NCI-H446 (cell line): ENCODE measurements around the gene ZNF502.
"Not testable (repeated sequence)": the region's sequence is repeated elsewhere in the genome, so short reads cannot be mapped to it uniquely, and the experiment has no call there.

ENCODE experiments used
- DNase-seq, 2 experiments: peaks; one replicate each; lab custom pipeline; 2025; lab: John Stamatoyannopoulos, UW

Gene ZNF502

DNA sequence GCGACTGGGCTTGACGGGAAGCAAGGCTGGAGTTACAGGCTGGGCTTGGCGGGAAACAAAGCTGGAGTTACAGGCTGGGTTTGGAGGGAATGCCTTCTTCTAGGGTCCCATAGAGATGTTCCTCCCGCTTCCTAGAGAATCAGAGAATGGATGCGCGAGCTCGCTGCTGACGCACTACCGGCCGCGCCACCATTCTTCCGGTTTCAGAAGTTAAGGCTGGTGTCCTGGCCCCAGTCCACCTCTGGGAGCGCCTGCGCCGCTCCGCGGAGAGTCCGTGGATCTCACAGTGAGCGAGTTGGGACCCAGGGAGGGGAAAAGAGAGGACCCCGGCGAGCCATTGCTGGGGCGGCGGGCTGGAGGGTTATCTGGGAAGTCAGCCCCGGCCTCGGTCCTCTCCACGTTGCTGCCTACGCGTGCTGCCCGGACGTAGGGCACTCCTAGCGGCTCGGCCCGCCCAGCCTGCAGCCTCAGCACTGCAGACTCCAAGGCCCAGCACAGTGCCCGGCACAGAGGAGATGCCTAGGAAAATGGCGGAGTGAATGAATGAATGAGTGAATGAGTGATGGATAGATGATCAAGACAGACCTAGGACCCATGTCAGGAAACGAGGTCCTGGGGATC is at the start of gene ZNF502:
ZNF502 (plus strand) TSS at position 206 of the 621 bp plus-strand sequence. CDS start 7,602 bp downstream, outside the sequence.
- peak; percentile 57 to 77 for DNase-seq

DNA sequence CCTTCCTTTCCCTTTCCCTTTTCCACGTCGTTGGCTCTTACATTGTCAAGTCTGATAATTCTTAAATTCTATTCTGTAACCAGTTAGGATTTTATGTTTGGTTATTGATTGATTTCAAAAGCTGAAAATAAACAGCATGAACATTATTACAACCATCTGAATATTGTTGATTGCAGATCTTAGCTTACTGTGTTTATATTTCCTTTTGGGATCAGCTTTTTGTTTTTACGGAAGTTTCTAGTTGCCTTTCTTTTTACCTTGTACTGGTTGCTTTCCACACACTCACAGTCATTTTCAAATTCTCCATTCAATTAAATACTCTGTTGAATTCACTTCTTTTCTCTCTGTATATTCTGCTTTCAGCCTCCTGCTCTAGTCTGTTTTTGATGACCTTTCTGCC is 47.3 kb upstream of the ZNF502 start:
- no peak for DNase-seq

DNA sequence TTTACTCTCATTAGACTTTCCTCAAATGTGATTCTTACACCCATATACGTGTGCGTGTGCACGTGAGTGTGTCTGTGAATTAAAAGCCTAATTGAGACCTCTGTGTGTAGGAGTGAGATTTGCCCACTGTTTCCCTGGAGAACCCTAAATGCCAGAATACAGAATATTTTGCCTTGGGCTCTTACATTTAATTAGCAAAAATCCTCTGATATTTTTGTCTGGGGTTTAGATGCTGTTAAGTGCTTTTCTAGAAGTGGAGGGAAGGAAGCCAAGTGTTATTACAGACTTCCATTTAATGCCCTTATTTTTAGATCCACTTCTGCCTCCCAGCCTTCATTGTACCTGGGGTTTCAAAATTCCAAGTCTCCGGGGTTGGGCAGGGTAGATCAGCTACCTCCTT is 46.1 kb upstream of the ZNF502 start:
- DNase-seq, result no peak

DNA sequence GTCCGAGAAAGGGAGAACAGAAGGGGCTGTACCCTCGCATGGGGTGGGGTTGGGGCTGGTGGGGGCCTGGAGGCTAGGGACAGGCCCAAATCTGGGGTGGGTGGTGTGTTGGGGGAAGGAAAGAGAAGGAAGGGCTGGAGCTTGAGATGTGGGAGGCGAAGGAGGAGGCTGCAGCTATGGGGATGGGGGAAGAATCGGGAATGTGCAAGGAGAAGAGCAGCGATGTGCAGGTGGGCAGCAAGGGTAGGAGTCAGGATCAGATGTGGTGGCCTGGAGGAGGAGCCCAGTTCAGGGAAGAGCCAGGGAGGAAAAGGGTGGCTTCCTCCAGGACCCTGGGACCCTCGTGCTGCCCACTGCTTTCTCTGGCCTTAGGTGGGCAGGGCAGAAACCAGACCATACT is 42.7 kb upstream of the ZNF502 start:
- no peak for DNase-seq

DNA sequence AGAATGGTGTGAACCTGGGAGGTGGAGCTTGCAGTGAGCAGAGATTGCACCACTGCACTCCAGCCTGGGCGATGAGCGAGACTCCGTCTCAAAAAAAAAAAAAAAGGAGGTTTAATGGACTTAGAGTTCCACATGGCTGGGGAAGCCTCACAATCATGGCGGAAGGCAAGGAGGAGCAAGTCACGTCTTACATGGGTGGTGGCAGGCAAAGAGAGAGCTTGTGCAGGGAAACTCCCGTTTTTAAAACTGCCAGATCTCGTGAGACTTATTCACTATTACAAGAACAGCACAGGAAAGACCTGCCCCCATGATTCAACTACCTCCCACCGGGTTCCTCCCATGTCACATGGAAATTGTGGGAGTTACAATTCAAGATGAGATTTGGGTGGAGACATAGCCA is 39.0 kb upstream of the ZNF502 start:
- not testable (repeated sequence) for DNase-seq

DNA sequence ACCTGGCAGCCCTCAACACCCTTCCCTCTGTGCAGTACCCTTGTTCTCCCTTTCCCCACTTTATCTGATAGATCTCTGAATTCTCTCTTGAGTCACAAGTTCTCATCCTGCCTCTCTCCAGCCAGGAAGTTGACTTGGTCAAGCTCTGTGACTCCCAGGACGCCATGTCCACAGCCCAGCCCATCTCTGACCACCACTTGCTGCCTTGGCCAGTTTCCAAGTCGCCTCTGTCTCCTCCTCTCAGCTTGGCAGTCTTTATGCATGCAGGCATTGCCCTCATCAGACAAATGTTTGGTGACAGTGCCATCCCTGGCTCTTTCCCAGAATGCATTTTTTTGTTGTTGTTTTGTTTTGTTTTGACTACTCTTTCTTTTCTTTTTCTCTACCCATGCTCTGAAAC is 38.2 kb upstream of the ZNF502 start:
- DNase-seq, result no peak

DNA sequence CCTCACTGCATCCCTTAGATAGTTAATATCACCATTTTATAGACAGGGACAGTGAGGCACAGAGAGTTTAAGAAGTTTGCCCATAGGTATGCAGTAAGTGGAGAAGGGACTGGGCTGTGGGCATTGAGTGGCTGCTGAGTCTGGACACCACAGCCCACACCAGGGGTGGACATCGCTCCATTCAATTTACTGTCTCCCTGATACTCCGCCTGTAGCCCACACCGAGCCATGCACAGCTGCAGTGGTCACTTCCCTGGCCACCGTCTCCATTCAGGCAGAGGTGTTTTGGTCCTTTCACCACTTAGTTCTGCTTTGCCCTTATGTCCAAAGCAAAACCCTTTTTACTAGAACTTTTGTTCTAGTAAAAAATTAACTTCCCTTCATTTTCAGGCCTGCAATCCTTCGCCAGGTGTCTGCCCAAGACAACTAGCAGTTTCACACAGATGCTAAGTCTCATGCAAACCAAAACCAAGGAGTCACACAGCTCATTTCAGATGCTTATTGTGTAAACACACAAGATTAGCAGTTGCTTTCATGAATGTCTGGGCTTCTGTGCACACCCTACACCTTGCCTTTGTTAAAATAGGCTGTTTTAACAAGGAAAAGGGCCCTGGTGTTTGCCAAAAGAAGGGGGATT is 33.9 kb upstream of the ZNF502 start:
- no peak for DNase-seq

DNA sequence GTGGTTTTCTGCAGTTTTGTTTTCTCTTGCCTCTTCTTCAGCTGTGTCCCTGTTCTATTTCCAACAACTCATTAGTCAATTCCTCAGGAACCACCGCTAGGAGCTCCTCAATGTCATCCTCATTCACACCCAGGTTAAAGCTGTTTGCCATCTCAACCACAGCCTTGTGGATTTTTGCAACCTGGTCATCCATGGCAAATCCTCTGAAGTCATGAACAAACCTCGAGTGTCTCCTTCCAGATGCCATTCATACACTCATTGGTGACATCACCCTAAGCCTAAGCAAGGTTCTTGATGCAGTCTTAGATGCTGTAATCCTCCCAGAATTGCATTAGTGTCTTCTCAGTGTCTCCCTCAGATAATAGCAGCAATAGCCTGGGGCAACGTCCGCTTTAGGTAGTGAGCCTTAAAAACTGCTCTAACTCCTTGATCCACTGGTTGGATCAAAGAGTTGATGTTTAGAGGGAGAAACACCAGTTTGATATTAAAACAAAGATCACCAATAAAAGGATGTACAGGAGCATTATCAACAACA is 31.5 kb upstream of the ZNF502 start:
- no peak for DNase-seq

DNA sequence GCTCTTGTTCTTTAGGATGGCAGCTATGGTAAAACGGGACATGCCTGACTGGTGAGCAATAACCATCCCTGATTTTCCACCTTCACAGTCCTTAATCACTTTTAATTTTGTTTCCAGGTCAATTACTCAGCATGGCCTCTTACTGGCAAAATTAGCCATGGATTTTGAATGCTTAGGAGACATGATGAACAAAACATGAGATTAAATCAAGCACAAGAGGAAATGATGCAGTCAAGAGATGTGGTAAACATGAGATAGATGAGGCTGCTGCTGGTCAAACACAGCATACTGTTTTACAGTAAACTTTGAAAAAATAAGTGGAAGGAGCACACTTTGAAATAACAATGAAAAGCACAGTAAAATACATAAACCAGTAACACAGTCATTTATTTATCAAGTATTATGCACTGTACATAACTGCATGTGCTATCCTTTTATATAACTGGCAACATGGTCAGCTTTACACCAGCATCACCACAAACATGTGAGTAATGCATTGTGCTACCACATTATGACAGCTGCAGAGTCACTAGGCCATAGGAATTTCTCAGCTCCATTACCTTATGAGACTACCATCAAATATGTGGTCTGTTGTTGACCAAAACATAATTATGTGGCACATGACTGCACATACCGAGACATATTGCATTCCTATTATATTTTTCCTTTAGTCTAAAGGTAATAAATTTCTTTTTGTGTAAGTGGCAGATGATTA is 30.1 kb upstream of the ZNF502 start:
- DNase-seq, result no peak

DNA sequence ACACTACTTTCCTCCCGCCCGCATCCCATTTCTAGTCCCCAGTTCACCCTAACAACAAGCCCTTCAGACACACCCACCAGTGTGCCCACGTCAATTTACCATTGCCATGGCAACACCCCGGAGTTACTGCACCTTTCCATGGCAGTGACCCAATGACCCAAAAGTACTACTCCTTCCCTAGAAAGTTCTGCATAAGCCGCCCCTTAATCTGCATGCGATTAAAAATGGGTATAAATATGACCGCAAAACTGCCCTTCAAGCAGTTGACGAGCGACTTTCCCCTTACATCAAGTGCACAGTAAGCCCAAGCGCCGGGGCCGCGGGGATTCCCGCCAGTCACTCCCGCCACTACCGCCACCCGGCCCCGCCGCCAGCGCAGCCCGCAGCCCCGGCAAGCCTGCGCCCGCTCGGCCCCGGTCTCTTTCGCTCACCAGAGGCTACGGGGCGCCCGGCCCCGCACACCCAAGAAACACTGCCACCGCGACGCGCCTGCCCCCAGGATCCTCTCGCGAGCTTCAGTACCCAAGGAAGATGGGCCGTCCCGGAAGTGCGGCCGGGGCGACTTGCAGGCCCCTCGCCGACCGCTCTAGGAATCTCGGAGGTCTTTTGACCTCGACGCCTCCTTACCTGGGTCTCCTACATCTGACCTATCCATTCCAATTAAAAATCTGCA is 27.2 kb upstream of the ZNF502 start:
- peak; percentile 12 to 70 for DNase-seq

DNA sequence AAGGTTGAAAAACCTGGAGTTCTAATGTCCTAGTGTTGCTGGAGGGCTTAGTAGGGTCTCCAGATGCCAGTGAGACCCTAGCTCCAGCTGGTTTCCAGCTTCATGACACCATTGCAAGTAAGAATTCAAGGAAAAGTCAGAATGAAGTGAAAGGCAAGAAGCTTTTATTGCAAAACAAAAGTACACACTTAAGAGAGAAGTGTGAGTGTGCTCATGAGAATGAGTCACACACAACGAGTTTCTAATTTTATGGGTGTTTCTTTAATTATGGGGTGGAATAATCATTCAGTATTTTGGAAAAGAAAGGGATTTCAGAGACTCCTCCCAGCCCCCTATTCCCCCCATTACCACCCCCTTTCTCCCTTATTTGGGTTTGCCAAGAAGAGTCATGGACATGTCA is 24.6 kb upstream of the ZNF502 start:
- DNase-seq, result no peak

DNA sequence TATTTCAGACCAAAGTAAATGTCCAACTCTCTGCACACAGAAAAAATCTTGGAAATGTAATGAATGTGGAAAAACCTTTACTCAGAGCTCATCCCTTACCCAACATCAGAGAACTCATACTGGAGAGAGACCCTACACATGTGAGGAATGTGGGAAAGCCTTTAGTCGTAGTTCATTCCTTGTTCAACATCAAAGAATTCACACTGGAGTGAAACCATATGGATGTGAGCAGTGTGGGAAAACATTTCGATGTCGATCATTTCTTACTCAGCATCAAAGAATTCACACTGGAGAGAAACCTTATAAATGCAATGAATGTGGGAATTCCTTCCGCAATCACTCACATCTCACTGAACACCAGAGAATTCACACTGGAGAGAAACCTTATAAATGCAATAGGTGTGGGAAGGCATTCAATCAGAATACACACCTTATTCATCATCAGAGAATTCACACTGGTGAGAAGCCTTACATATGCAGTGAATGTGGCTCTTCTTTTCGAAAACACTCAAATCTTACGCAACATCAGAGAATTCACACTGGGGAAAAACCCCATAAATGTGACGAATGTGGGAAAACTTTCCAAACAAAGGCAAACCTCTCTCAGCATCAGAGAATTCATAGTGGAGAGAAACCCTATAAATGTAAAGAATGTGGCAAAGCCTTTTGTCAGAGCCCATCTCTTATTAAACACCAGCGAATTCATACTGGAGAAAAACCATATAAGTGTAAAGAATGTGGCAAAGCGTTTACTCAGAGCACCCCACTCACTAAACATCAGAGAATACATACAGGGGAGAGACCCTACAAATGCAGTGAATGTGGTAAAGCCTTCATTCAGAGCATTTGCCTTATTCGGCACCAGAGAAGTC is 9.0 kb downstream of the ZNF502 start:
- DNase-seq, result no peak

DNA sequence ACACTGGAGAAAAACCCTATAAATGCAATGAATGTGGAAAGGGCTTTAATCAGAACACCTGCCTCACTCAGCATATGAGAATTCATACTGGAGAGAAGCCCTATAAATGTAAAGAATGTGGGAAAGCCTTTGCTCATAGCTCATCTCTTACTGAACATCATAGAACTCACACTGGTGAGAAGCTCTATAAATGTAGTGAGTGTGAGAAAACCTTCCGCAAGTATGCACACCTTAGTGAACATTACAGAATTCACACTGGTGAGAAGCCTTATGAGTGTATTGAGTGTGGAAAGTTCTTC is 9.6 kb downstream of the ZNF502 start:
- DNase-seq, result no peak

DNA sequence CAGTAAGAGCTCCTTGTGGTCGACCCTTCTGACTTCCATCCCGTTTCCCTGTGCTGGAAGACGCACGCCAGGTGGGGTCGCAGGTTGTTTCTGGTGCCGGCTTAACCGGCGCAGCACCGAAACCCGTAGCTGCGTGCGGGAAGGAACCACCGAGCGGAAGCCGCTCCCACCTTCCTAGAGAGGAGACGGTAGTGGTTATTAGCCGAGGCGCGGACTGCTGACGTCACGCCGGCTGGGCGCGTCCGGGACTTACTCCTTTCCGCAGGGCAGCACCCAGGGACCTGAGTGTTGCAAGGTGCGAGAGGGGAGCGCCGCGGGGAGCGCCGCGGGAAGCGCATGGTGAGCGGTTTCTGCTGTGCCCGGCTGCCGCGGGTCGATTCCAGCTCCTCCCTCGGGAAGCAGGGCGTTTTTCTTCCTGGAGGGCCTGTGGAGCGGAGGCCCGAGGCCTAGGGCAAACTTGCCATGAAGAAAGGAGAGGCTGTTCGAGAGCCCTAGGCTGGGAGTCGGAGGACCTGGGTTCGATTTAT is 17.0 kb downstream of the ZNF502 start, which contains the start of gene ZNF501:
ZNF501 (plus strand) TSS at position 252 of the 527 bp plus-strand sequence. CDS start 4,787 bp downstream, outside the sequence.
- DNase-seq, result peak; percentile 43 to 79

DNA sequence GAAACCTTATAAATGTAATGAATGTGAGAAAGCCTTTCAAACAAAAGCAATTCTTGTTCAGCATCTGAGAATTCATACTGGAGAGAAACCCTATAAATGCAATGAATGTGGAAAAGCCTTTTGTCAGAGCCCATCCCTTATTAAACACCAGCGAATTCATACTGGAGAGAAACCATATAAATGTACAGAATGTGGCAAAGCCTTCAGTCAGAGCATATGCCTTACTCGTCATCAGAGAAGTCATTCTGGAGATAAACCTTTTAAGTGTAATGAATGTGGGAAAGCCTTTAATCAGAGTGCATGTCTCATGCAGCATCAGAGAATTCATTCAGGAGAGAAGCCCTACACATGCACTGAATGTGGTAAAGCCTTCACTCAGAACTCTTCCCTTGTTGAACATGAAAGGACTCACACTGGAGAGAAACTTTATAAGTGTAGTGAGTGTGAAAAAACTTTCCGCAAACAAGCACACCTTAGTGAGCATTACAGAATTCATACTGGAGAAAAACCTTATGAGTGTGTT is 22.2 kb downstream of the ZNF502 start:
- DNase-seq, result no peak

DNA sequence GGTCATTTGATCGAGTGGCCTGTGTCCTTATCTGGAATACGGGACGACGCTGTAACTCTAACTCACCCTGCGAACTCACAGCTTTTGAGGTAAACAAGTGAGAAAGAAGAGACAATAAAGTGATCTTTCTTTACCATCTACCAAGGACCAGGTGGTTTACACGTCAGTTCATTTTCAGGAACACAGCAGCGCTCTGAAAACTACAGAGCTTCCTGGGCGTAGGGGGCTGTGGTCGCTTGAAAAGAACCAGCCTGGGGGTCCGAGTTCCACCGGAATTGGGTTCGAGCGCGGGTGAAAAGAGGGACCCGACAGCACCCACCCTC is 48.6 kb downstream of the ZNF502 start:
- no peak for DNase-seq

DNA sequence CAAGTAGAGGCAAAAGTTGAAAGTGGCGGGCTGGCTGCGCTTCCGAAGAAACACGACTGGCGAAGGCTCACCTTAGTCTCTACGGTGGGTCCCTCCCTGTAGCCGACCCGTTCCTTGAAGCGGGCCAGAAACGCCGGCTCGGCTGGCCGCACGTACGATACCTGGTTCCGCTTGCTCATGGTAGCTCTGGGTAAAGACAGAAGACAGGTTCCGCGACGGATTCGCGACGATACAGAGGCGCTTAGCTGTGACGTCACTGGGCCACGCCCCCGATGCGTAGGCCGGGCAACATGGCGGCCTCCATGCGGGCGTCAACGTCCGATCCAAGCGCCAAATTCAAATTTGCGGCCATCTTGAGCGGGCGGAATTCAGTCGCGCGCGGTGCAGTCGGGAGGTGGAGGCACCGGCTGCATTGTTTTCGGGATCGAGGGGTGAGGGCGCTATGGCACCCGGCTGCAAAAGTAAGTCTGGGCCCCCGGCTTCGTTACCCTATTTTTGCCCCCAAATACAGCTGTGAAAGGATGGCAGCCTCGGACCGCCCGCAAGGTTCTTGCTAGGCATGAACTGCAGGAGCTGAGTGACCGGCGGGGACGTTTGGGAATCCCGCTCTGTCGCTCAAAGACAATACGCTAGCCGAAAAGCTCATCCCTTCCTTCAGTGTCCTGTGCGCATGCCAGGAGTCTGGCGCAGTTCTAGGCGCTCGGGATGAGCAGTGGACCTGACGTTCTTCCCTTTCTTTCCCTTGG is 49.1 kb downstream of the ZNF502 start, which contains the start of the genes KIAA1143 and KIF15:
KIAA1143 (minus strand) TSS at position 196 of the 746 bp plus-strand sequence; CDS start at position 179, 17 bp downstream.
KIF15 (plus strand) TSS at position 371 of the 746 bp plus-strand sequence; CDS start at position 443, 72 bp downstream.
- peak; percentile 86 to 92 for DNase-seq

DNA sequence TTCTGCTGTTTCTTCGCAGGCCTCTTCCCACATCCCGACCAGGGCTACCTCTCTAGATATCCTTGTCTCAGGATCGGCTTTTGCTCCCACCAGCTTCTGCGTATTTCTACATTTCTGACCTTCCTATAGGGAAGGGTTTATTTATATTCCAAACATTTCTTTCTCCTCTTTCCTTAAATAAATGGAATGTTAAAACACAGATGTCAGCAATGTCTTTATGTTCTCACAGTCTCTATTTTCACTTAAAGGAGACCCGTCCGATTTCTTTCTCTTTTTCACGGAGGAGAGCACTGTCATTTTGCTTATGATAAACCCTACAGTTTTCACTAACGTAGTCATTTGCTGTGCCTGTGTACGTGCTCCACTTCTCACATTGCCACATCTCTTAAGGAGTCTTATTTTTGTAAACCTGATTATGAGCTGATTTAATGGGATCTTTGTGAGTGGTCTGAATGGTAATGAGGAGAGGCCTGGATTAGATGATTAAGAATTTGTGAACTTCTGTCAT is 49.8 kb downstream of the ZNF502 start:
- no peak for DNase-seq

DNA sequence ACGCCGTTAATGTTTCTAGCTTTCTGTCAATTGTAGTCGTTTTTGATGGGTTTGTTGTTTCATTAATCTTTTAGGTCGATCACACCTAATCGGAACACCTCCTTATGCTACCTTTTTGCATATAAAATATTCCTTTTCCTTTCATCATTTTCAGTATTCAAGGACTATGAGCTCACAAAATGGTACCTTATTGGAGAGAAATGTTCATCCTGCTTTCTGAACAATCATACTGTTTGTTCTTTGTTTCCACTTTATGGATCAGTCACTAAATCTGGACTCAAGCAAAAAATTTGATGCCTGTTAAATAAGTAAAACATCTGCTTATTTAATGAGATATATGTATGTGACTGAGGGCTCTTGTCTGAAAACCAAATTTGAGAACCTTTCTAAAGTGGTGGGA is 50.2 kb downstream of the ZNF502 start:
- DNase-seq, result no peak

DNA sequence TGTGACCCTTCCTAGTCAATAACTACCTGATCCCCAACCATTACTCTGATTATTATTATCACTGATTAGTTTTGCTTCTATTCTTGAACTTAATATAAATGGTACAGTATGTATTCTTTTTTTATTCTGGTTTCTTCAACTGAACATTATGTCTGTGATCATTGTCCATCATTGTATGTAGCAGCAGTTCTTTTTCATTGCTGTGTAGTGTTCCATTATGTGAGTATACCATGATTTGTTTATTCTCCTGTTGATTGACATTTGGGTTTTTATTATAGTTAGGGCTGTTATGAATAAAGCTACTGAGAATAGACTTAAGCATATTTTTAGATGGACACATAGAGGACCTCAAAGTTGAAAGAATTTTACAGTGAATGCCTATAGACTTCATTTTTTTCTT is 51.8 kb downstream of the ZNF502 start:
- no peak for DNase-seq
